NCI-H2196 treated with DMSO at 0.1 percent for 48 hours (cell line): ENCODE results near the gene RCOR2.

ENCODE experiments used
- DNase-seq: peaks from one replicate; lab custom pipeline; 2025; ENCODE audit not compliant: unreplicated experiment; lab: John Stamatoyannopoulos, UW

Gene RCOR2

DNA sequence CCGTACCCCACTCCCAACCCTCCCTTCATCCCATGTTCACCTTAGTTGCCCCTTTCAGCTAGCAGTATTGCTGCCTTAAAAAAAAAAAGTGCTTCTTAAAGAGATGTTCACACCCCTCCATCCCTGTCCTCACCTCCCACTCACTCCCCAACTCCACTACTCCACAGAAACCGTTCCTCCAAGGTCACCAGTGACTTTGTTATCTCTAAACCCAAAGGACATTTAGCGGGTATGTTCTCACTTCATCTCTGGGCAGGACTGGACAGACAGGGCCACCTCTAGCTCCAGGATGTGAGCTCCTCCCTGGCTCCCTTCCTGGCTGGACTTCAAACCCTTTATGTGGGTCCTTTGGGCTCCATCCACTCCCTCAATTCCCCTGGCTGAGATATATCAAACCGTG is 6.4 kb upstream of the RCOR2 start:
- no peak for DNase-seq

DNA sequence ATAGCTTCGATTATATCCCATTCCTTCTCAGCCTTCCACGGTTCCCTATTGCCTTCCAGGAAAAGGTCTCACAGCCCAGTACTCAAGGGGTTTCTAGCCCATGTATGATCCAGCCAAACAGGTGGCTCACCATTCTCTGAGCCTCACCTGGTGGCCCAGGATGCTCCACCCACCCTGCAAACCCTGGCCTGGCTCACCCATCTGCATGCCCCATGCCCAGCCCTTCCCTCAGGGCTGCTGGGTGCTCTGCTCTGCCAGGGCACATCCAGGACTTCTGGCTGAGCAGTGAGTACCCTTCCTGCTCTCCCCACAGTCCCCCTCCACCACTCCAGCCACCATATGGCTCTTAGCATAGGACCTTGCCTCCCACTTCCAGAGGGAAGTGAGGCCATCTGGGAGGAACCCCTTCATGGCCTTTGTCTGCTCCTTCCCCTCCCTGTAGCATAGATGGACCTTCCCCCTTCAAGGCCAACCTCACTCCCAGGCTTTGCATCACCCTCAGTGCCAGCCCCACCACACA is 5.8 kb upstream of the RCOR2 start:
- no peak for DNase-seq

DNA sequence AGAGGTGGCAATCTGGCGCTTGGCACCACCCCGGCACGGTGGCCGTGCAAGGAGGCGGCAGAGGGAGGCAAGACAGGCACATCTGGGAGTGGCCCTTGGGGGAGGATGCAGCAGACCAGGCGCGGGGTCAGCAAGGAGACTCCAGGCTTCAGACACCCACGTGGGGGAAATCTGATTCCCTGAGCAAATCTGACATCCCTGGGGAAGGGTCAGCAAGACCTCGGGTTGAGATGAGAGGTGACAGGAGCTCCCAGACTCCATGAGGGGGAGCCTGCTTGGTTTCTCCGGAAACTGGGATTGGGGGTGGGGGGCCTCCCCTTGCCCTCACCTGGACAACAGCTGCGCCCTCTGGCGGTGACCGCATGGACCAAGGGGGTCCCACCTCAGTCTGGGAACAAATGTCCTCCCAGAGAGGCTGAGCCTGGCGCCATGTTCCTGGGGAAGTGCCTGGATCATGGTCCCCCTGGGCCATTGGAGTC is 4.0 kb upstream of the RCOR2 start:
- no peak for DNase-seq

DNA sequence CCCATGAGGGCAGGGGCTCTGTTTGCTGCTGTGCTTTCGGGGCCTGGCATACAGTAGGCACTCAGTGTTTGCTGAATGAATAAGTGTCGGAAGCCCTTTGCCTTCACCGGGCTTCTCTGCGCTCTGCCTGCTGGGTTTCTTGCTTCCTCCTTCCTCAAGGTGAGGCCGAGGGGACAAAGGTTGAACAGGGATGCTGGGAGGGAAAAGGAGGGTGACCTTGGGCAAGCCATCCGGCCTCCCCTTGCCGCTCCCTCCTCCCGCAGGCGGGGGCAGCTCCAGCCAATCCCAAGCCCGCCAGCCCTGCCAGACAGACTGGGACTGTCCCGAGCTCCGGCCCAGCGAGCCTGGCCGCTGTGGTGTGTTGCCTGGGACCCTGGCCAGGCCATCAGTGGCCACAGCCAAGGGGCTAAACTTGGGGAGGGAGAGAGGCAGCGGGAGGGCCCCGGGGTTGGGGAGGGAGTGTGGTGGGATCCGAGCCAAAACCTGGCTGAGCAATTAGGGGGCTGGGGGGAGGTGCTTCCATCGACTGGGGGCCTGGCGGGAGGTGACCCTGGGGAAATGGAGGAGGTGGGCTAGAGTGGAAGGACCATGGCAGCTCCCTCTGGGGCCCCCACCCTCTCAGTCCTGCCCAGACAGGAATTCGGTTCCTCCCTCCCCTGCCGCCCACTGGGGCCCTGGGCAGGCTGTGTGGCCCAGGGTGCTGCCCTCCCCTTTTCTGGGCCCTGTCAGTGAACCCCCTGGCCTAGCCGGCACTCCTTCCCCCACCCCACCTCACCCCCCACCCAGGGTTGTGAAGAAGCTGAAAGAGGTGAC is 3.4 kb upstream of the RCOR2 start:
- DNase-seq, result no peak

DNA sequence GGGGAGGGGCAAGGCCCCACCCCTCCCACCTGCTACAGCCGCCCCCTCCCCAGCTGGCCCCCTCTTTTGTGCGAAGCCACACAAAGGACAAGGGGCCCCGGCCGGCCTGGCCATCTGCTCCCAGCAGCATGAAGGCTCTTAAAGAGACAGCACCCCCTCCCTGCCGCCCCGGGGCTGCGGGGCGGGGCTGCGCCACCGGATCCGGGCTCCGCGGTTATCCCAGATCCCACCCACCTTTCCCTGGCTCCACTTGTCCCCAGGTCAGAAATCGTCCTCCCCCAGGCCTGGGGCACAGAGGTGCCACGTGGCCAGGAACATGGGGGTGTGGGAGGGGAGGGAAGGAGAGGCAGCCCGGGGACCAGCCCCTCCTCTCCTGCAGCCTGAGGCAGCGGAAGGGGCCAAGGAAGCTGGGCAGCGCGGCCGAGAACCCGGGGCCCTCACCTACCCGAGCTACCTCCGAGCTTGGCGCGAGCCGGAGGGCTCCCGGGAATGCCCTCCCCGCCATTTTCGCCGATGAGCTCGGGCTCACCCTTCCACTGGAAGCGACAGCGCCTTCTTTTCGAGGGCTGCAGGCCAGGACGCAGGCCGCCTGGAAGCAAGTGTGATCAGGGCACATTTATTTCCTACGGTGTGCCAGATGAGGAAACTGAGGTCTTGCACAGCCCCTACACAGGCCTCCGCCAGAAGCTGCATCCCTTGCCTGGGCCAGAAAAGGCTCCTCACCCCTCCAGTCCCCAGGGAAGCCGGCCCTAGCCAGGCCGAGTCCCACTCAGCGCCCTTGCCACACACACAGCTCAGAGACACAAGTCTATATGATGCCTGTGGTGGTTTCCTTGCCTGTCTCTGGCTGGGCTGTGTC is 2.5 kb upstream of the RCOR2 start:
- DNase-seq, result no peak

DNA sequence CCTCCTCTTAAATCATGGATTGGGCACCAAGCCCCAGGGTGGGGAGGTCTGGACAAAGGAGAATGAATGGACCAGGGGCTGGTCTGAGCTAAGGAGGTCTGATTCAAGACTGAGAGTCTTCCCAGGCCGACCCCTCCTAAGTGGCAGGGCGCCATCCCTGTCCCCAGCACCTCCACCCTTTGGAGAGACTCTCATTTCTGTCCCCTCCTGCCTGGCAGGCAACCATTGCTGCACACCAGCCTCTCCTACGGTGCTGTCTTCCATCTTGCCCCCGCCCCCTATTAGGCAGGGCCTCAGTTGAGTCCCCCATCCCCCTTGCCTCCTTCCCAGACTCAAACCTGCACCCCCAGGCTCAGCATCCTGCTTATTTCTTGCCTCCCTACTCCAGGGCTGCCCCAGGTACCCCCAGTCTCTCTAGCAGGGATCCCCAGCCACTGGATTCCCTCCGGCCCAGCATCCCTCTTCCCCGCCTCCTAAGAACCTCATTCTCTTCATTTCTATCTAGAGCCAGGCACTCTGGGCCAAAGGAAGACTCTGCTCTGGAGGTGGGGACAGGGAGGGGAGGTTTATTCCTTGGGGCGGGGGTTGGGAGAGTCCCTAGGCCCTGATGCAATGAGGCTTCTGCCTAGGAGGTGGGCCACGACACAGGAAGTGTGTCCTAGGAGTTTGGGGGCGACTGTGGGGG is 1.7 kb upstream of the RCOR2 start:
- DNase-seq, result no peak

DNA sequence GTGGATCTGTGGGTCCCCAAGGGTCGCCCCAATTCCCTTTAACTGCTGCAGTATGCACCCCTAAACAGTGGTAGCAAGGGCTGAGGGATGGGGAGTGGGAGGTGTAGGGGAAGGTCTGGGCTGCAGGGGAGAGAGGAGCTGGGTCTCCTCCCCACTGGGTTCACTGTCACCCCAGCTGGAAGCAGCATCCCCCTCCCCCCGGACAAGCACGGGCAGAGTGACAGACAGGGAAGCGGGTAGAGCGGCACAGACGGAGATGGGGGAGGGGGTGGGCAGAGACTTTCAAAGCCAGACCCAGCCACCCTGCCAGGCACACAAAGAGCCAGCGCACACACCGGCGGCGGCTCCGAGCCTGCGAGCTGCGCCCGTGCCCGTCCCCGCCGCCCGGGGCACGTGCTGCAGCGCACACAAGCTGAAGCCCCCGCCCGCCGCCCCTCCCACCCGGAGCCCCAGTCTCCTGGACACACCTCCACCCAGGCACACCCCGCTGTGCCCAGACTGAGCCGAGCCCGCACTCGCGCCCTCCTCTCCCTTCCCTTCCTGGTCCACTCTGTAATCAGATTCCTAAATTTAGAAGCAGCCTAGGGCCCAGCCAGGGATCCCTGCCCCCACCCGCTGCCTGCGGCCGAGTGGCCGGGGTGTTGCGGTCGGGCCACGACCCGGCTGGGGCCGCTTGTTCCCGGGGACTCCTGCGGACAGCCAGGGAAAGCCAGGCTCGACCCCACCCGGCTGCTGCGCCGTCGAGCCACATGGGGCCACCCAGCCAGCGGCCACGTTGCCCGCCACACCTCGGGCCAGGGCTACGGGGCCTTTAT is 935 bp upstream of the RCOR2 start:
- DNase-seq, result no peak

DNA sequence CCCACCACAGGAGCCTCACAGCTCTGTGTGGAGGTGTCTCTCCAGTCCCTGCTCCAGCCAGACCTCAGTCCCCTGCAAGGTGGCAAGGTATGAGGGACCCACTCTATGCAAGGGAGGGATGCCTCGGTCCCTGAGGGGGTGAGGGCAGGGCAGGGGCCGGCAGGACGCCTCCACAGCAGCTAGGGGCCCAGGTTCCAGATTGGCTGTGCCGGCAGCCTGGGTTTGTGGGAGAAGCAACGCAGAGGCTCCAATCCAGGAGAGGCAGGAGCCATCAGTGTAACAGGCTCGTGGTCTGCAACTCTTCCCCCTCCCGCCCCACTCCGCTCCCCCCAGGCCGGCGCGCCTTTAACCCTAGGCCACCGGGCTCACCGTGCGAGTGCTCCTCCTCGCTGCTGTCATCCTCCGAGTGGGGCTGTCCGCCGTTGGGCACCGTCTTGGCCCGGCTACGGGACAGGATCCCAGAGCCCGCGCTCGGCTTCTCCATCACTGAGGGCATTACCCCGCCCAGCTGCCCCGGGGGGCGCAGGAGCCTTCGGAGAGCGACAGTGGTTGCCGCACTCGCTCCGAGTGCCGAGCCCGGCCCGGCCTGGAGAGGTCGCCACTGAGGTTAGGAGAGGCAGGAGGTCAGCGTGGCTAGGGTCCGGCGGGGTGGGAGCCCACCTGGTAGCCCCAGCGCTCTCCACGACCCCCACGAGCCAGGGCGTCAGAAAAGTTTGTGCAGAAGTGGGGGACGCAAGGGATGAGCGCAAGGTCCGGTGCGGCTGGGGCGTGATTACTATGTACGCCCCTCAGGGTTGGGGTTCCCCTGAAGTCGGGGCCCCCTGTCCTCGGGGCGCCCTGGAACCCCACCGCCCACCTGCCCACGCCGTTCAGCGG is 765 bp downstream of the RCOR2 start:
- DNase-seq, result peak; percentile 24

DNA sequence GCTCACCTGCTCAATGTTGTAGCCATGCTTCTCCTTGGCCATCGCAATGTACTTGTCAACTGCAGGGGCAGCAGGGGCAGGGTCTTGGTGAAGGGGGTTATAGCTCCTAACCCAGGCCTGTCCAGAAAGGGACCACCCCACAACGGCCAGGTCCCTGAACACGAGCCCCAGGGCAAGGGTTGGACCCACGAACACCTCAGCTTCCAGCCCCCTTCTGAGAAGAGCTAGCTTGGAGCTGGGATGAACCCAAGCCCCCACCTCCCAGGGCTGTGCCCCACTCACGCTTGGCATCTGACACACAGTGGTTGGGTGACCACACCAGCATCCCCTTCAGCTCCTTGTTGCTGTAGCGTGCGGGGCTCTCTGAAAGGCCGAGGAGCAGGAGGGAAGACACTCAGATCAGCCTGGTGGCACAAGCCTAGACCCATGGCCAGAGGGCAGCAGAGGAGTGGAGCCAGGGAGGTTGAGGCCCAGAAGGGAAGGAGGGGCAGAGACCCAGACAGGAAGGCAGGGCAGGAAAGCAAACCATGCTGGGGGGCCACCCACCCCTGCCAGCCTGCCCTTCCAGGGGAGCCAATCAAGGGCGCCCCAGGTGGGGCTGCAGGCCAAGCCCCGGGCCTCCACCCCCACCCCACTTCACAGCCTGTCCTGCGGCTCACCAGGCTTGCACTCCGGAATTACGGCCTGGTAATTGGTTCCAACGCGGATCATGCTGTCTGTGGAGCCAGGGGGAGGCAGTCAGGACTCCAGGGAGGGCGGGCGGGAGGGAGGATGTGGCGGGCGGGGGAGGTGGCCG is 1.9 kb downstream of the RCOR2 start:
- DNase-seq, result no peak

DNA sequence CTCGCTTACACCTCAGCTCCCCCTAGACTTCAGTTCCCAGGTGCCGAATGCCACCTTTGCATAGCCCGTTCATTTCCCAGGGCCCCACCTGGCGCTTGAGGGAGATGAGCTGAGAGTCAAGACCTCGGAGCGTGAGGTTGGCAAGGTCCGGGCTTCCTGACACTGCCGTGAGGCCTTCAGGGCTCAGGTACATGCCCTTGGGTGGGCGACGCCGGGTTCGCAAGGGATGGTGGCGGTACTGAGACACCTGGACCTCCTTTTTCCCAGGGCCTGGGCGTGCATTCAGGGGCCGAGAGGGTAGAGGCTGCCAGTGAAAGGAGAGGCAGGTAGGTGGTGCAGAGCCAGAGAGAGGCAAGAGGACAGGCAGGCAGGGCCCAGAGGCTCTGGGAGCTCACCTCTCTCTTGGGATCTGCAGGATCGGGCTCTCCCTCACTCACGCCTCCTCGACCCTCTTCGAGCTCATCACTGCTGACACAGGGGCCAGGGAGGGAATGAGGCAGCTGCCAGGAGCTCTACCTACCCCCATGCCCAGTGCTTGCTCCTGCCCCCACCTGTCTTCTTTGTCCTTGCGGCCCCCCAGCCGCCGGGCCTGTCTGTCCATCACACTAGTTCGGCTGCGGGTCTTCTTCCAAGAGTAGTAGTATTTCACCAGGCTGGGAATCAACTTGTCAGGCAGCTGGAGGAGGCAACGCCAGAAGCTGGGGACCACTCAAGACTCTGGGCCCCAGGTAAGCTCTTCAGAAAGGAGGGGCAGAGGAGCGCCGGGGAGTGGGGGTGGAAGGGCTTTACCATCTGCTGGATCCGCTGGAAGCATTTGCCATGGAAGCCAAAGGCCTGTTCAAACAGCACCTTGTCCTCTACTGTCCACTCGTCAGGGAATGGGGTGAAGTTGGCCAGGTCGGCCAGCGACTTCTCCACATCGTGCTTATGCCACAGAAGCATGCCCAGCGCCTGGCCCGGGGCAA is 2.8 kb downstream of the RCOR2 start:
- no peak for DNase-seq

DNA sequence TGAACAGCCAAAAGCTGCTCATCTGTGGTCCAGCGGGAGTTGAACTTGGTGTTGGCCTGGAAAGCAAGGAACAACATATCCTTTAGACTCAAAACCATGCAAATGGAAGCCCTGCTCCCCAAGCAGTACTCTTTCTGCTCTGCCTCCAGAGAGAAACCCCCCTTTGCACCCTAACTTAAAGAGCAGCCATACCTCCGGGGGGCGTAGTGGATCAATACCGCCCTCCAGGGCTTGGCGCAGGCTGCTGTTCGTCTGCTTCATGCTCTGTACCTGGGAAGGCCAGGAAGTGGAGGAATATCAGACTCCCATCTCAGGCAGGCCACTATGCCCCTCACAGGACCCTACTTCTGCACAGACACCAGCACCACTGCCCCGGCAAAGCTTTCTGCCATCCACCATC is 4.3 kb downstream of the RCOR2 start:
- no peak for DNase-seq

DNA sequence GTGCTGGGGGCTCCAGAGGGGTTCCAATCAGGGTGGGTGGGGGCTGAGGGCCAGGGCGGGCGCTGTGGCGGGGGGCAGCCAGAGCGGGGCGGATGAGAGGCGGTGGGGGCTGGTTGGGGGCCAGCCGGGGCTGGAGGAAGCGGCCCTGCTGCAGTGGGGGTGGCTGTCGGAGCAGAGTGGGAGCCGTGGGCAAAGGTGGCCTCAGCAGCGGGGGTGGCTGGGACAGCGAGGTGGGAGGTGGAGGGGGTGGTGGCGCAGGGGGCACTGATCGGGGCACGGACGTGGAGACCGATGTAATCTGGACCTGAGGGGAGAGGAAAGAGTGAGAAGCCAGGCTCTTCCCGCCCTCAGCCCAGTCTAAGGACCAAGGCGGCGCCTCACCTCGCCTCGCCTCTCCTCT is 5.1 kb downstream of the RCOR2 start:
- DNase-seq, result no peak

DNA sequence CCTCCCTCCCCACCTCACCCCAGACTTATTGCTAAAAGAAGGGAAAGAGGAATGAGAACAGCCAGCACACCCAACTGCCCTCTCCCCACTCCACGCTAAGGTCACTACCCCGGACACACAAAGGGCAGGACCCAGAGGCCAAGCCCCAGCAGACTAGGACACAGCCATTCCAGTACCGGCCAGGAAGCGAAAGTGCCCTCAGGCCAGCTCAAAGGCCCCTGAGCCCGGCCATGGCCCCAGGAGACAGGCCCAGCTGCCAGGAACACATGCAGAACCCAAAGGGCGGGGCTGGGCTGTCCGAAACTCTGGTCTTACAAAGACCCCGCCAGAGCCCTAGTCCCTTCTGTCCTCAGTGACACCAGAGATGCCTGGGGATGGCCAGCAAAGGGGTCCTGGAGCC is 5.5 kb downstream of the RCOR2 start:
- no peak for DNase-seq

DNA sequence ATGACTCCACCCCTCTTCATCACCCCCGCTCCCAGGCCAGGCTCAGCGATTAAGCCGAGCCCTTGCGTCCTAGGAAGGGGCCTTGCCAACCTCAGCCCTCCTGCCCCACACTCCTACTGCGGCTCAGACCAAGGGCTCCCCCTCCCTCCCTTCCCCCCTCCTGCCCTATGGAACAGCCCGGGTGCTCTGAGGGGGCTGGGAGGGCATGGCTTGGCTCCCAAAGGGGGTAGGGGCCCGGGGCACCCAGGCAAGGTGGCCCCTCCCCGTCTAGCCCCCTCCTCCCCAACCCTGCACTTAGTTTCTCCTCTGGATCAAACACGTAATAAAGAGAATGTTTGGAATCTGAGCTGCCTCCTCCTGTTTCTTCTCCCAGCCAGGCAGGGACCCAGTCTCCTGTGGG is 6.3 kb downstream of the RCOR2 start:
- no peak for DNase-seq

DNA sequence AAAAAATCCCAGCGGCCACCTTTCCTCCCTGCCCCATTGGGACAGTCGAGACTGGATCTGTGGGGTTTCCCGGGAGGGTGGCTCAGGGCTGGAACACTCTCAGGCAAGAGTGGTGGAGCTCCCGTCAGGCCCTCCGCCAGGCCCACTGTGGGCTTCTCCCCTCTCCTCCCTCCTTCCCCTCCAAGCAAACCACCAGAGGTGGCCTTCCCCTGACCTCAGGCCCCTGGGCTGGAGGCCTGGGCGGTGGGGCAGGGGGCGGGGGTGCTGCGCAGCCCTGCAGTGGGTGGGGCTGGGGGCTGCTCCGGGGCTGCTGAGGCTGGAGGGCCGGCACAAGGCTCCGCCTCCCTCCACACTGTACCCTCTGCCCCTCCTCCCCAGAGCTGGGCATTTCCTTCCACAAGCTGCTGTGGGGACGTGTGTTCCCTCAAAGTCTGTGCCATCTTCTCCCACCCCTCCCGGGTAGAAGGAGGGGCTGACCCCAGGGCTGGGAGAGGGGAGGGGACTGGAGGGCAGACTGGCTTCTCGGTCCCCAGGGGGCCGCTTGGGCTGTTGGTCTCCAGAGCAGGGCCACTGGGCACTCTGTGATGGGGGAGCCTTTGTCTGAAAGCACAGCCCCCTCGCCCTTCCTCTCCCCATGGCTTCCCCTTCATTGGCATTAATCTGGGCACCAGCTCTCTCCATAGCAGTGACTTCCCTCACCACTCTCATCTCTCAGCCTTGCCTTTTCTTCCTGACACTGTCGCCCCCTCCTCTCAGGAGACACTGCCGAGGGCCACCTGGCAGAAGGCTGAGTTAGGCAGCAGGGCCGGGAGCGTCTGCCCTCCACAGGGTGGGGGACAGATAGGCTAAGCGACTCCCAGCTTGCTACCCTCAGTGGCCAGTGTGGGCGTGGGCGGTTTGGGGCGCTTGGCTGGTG is 7.1 kb downstream of the RCOR2 start:
- DNase-seq, result no peak

DNA sequence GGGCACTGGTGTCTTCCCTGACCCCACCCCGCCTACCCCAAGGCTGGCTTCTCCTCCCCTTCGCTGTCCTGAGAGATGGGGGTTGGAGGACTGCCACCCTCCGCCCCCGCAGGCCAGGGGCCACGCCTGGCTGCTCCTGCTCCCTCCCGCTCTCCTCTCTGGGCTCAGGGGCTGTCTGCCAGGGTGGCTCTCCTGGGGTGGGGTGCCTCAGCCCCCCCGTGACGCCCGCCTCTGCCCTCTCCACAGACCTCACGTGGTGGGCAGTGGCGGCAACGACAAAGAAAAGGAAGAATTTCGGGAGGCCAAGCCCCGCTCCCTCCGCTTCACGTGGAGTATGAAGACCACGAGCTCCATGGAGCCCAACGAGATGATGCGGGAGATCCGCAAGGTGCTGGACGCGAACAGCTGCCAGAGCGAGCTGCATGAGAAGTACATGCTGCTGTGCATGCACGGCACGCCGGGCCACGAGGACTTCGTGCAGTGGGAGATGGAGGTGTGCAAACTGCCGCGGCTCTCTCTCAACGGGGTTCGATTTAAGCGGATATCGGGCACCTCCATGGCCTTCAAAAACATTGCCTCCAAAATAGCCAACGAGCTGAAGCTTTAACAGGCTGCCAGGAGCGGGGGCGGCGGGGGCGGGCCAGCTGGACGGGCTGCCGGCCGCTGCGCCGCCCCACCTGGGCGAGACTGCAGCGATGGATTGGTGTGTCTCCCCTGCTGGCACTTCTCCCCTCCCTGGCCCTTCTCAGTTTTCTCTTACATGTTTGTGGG is 8.1 kb downstream of the RCOR2 start:
- DNase-seq, result no peak
